Astrocyte (in vitro differentiated cells and primary cell): ENCODE data around the gene ZDHHC4. TPM values are rescaled to one million over a fixed set of nuclear protein-coding genes. Genes with fewer than 3 reads are reported as not detected.

ENCODE experiments used
- DNase-seq: peaks from one replicate; pipeline ENCODE4 v3.0.0-alpha.2; 2010; ENCODE audit warnings: low read depth
- FAIRE-seq: peaks from 2 replicates; lab custom pipeline; 2011; peaks lifted over from hg19 to GRCh38; lab: Jason Lieb, UNC
- H2AFZ ChIP-seq: 2 replicates; pipeline ENCODE4 v1.6.0; 2012; ENCODE audit warnings: low read depth, low read length, inconsistent platforms
- H3K27ac ChIP-seq: 2 replicates; pipeline ENCODE4 v1.5.1; 2011; ENCODE audit warnings: low read depth, low read length, inconsistent platforms
- H3K27me3 ChIP-seq: 2 replicates; pipeline ENCODE4 v1.6.0; 2011; ENCODE audit warnings: low read length, inconsistent platforms; ENCODE audit not compliant: insufficient read depth
- H3K36me3 ChIP-seq: 2 replicates; pipeline ENCODE4 v1.5.1; 2011; ENCODE audit warnings: low read length, inconsistent platforms; ENCODE audit not compliant: insufficient read depth
- H3K4me1 ChIP-seq: 2 replicates; pipeline ENCODE4 v1.5.1; 2011; ENCODE audit warnings: low read length, inconsistent platforms; ENCODE audit not compliant: insufficient read depth
- H3K4me2 ChIP-seq: 2 replicates; pipeline ENCODE4 v1.6.0; 2012; ENCODE audit warnings: low read length, inconsistent platforms
- H3K4me3 ChIP-seq: 2 replicates; pipeline ENCODE4 v1.5.1; 2011; ENCODE audit warnings: low read depth, mild to moderate bottlenecking, low read length, inconsistent platforms; ENCODE audit not compliant: insufficient read depth
- H3K79me2 ChIP-seq: 2 replicates; pipeline ENCODE4 v1.6.0; 2012; ENCODE audit warnings: mild to moderate bottlenecking, low read length, inconsistent platforms; ENCODE audit not compliant: insufficient read depth
- H3K9ac ChIP-seq: 2 replicates; pipeline ENCODE4 v1.6.0; 2012; ENCODE audit warnings: mild to moderate bottlenecking, low read length, inconsistent platforms
- H3K9me3 ChIP-seq: 2 replicates; pipeline ENCODE4 v1.5.1; 2012; ENCODE audit warnings: low read depth, mild to moderate bottlenecking, low read length, inconsistent platforms; ENCODE audit not compliant: insufficient read depth
- H4K20me1 ChIP-seq: 2 replicates; pipeline ENCODE4 v1.6.0; 2012; ENCODE audit warnings: low read length, inconsistent platforms; ENCODE audit not compliant: insufficient read depth
- H3K27ac Mint-ChIP-seq: one replicate; pipeline ENCODE4 v1.8.0; 2021; ENCODE audit warnings: mild to moderate bottlenecking, mixed read lengths; ENCODE audit not compliant: unreplicated experiment
- H3K27me3 Mint-ChIP-seq: one replicate; pipeline ENCODE4 v1.8.0; 2021; ENCODE audit warnings: low read depth, mixed read lengths; ENCODE audit not compliant: unreplicated experiment
- H3K36me3 Mint-ChIP-seq: one replicate; pipeline ENCODE4 v1.8.0; 2021; ENCODE audit warnings: low read depth, mixed read lengths; ENCODE audit not compliant: unreplicated experiment
- H3K4me1 Mint-ChIP-seq: one replicate; pipeline ENCODE4 v1.8.0; 2021; ENCODE audit warnings: low read depth, mixed read lengths; ENCODE audit not compliant: unreplicated experiment
- H3K4me3 Mint-ChIP-seq: one replicate; pipeline ENCODE4 v1.8.0; 2021; ENCODE audit warnings: mild to moderate bottlenecking, moderate library complexity, mixed read lengths; ENCODE audit not compliant: unreplicated experiment
- H3K9me3 Mint-ChIP-seq: one replicate; pipeline ENCODE4 v1.8.0; 2021; ENCODE audit warnings: mild to moderate bottlenecking, mixed read lengths; ENCODE audit not compliant: unreplicated experiment
- CTCF ChIP-seq: IDR thresholded peaks from 2 replicates; pipeline ENCODE4 v1.5.1; 2011; ENCODE audit warnings: low read depth, mild to moderate bottlenecking, inconsistent platforms, low read length, moderate library complexity; ENCODE audit not compliant: insufficient read depth
- EZH2 ChIP-seq: IDR thresholded peaks from 2 replicates; pipeline ENCODE4 v1.6.1; 2012; ENCODE audit warnings: mild to moderate bottlenecking, low read length, inconsistent platforms; ENCODE audit not compliant: insufficient read depth
- total RNA-seq: library from RNA; stranded (reverse); gene quantifications from 2 replicates; pipeline ENCODE4 v1.2.1, GENCODE V29; 2021

Gene ZDHHC4
- total RNA-seq, 1 donor from 2014 or later, result 33.2 TPM

- Mint-ChIP-seq H3K4me3 (peak overlapping the region; percentile 88), H3K27ac (peak overlapping the region; percentile 72), H3K27me3 (no peaks in the 10 kb centered on the region), H3K36me3 (peaks cover 21% of the 10 kb centered on the region), H3K4me1 (peaks cover 12% of the 10 kb centered on the region), H3K9me3 (peaks cover 1% of the 10 kb centered on the region)
- Histone ChIP-seq H4K20me1 (peaks cover 41% of the 10 kb centered on the region), H3K79me2 (peaks cover 52% of the 10 kb centered on the region), H3K4me2 (peak overlapping the region; percentile 95), H3K9ac (peak overlapping the region; percentile 78), H3K36me3 (no peaks in the 10 kb centered on the region), H3K27ac (no peak overlapping the region), H2AFZ (peak overlapping the region; percentile 26), H3K4me1 (peaks cover 11% of the 10 kb centered on the region), H3K27me3 (no peaks in the 10 kb centered on the region), H3K9me3 (no peaks in the 10 kb centered on the region), H3K4me3 (peak overlapping the region; percentile 67)
- DNase-seq, result peak; percentile 6
- TF ChIP-seq EZH2 (no peak), CTCF (peak; percentile 19)
- FAIRE-seq, result no peak
These were observed 60.4 kb downstream of the ZDHHC4 start for GRCh38 chr7:6637544-6638229.

Other genes with a start within 250 kb of the ZDHHC4 start
- 23.9 and 25.1 TPM in 2 replicates for gene FAM220A, start 228.5 kb upstream of the ZDHHC4 start, total RNA-seq
- gene RAC1, start 202.9 kb upstream of the ZDHHC4 start, total RNA-seq, result 322 and 340 TPM in 2 replicates
- 21.9 and 28.3 TPM in 2 replicates for gene DAGLB, start 129.5 kb upstream of the ZDHHC4 start, total RNA-seq
- 336 and 362 TPM in 2 replicates for gene KDELR2, start 93.3 kb upstream of the ZDHHC4 start, total RNA-seq
- 0.07 and 0.09 TPM in 2 replicates for gene GRID2IP, start 26.0 kb upstream of the ZDHHC4 start, total RNA-seq
- gene INTS15, start 12.6 kb downstream of the ZDHHC4 start, total RNA-seq, result 18.6 and 20.9 TPM in 2 replicates
- gene ZNF853, start 38.2 kb downstream of the ZDHHC4 start, total RNA-seq, result 4.9 and 5.0 TPM in 2 replicates
- 20.5 and 22.8 TPM in 2 replicates for gene ZNF316, start 59.9 kb downstream of the ZDHHC4 start, total RNA-seq
- gene ZNF12, start 129.5 kb downstream of the ZDHHC4 start, total RNA-seq, result 19.0 and 21.1 TPM in 2 replicates
- gene RSPH10B2, start 176.6 kb downstream of the ZDHHC4 start, total RNA-seq, result 0.29 and 0.59 TPM in 2 replicates
- 54.4 and 61.2 TPM in 2 replicates for gene CCZ1B, start 248.8 kb downstream of the ZDHHC4 start, total RNA-seq